Loucy (cell line): Measurements from ENCODE around the gene CTSF.

Experiments used
- CTCF ChIP-seq: fragments of 200-600 bp; sonication (generic); conservative IDR thresholded peaks from 2 replicates; pipeline ENCODE4 v1.5.1; 2014; ENCODE audit warnings: mild to moderate bottlenecking, antibody characterized with exemption, low read length
- EZH2phosphoT487 ChIP-seq: fragments of 200-600 bp; IDR thresholded peaks from 2 replicates; pipeline ENCODE4 v1.6.1; 2018; ENCODE audit warnings: antibody characterized with exemption, mild to moderate bottlenecking, moderate library complexity, borderline replicate concordance

GRCh38 chr11:66559142-66559865 is 9.1 kb downstream of the CTSF start:
- TF ChIP-seq CTCF = no peak
- TF ChIP-seq EZH2phosphoT487 = no peak
